ENCODE results near the gene ZPBP.
"Not testable (repeated sequence)": the region's sequence is repeated elsewhere in the genome, so short reads cannot be mapped to it uniquely, and the experiment has no call there.

The ZPBP gene

DNA sequence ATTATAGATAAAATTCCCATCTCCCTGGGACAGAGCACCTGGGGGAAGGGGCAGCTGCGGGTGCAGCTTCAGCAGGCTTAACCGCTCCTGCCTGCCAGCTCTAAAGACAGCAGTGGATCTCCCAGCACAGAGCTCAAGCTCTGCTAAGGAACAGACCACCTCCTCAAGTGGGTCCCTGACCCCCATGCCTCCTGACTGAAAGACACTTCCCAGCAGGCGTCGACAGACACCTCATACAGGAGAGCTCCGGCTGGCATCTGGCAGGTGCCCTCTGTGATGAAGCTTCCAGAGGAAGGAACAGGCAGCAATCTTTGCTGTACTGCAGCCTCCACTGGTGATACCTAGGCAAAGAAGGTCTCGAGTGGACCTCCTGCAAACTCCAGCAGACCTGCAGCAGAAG lies 51.9 kb downstream of the ZPBP start:
- DNase-seq (ENCODE audit: low read depth) = not testable (repeated sequence)

DNA sequence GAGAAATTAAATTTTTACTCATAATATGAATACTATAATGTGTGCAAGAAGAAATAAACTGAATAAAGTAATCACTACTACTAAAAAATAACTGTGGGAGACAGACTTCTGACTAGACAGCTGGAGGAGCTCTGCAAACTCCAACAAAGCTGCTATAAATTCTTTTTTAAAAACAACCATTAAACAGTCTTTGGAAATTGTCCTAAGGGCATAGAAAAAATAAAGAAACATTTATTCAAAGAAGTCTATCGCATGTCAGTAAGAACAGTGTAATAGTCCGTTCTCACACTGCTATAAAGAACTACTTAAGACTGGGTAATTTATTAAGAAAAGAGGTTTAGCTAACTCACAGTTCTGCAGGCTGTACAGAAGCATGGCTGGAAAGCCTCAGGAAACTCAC lies 56.0 kb downstream of the ZPBP start:
- no peak for DNase-seq (ENCODE audit: low read depth)

DNA sequence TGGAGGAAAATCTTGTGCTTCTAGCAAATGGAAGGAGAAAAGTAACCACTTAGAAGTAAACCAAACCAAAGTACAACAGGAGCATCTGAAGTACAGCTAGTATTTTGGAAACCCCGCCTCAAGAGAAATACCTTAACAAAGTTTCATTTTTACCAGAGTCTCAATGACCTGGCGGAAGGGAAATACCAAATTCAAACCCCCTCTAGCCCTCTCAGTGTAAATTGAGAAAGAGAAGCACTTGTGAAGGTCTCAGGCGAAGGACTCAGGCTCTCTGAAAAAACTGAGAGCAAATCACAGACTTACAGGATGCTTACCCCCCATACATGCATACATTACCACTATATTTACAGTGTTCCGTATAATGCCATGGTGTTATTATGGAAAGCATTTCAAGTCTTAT lies 70.1 kb downstream of the ZPBP start:
- DNase-seq (ENCODE audit: low read depth) = no peak

DNA sequence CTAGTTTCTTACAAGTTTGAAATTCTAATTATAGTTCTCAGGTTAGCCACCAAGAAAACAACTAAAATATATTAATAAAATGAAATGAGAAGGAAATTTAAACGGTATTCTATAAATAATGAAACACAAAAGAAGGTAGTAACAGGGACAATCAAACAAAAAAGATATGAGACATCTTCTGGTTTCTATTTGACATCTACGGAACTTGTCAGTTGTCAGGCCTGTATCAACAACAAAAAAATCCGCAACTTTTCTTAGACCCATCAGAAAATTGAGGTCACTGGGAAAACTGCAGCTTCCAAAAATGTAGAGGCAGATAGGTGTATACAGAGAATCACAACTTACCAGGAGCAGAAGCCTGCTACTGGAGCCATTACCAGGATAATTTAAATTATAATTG lies 70.6 kb downstream of the ZPBP start:
- no peak for DNase-seq (ENCODE audit: low read depth)

DNA sequence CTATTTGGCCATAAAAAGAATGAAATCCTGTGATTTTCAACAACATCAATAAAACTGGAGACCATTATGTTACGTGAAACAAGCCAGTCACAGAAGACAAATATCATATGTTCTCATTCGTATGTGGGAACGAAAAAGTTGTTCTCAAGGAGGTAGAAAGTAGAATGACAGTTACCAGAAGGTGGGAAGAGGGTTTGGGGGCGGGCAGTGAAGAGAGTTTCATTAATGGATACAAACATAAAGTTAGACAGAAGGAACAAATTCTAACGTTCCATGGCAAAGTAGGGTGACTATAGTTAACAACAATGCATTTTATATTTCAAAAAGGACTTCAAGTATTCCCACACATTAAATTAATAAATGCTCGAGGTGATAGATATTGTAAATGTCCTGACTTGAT lies 97.4 kb downstream of the ZPBP start:
- no peak for DNase-seq (ENCODE audit: low read depth)

DNA sequence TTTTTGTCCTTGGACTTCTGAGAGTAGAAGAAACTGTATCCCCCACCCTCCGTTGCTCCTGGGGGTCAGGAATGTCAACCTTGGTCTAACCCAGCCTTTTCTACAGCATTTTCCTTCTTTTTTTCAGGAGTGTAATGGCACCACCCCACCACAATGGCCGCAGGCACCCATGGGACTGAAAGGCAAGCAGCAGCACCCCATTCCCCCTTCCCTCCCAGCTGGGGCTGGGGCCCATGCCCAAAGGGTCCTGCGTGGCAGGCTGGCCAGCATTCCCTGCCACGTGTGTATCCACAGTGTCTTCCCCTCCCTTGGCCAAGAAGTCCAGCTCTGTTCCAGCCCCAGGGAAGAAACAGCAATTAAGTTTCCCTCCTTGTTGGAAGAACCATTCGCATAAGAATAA lies 106.9 kb downstream of the ZPBP start:
- no peak for DNase-seq (ENCODE audit: low read depth)

DNA sequence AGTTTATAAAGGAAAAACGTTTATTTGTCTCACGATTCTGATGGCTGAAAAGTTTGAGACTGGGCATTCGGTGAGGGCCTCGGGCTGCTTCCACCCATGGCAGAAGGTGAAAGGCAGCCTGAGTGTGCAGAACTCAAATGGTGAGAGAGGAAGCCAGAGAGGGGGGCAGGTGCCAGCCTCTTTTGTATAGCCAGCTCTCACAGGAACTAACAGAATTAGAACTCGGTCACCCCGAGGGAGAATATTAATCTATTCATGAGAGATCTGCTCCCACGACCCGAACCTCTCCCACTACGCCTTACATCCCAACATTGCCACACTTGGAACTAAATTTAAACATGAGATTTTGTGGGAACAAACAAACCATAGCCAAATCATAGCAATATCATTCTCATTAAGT lies 112.6 kb downstream of the ZPBP start:
- DNase-seq (ENCODE audit: low read depth) = no peak

DNA sequence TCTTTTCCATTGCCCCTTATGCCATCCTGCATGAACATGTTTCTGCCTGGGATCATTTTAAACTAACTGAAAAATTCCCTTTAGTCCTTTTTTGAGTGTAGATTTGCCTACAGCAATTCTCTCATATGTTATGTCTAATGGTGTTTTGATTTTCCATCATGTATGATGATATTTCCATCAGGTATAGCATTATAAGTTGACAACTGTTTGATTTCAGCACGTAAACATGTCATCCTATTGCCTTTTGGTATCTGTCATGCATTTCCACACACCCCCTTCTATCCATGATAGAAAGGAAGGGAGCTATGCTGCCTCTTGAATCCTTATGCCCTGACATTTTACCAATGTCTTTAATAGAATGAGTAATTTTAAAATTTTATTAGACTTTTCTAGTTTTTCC lies 116.8 kb downstream of the ZPBP start:
- no peak for DNase-seq (ENCODE audit: low read depth)

DNA sequence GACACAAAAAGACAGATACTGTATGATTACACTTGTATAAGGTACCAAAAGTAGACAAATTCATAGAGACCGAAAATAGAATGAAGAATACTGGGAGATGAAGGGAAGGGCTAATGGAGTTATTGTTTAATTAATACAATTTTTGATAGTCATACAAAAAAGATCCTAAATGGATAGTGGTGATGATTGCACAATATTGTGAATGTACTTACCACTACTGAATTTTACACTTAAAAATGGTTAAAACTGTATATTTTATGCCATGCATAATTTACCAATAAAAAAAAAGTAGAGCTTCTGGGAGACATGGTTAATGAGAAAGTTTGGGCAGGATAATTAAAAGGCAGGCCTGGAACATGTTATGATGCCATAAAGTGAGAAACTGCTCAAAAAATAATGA lies 119.0 kb downstream of the ZPBP start:
- no peak for DNase-seq (ENCODE audit: low read depth)

DNA sequence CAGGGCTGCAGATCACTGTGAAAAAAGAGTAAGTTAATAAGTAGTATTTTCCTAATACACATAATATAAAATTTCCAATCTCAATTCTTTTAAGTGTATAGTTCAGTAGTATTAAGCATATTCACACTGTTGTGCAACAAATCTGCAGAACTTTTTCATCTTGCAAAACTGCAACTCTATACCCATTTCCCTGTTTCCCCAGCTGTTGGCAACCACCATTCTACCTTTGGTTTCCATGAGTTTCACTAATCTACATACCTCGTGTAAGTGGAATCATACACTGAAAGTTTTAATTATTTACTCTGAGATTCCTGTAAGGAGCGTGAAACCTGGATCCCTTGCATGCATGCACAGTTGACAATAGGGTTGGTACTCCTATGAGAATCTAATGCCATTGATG lies 155.4 kb downstream of the ZPBP start:
- no peak for DNase-seq (ENCODE audit: low read depth)

DNA sequence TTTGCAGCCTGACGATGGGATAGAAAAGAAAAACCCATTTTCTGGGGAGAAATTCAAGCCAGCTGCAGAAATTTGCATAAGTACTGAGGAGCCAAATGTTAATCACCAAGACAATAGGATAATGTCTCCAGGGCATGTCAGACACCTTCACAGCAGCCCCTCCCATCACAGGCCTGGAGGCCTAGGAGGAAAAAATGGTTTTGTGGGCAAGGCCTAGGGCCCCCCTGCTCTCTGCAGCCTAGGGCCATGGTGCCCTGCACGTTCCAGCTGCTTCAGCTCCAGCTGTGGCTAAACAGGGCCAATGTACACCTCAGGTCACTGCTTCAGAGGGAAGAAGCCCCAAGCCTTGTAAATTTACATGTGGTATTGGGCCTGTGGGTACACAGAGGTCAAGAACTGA lies 161.4 kb downstream of the ZPBP start:
- no peak for DNase-seq (ENCODE audit: low read depth)

DNA sequence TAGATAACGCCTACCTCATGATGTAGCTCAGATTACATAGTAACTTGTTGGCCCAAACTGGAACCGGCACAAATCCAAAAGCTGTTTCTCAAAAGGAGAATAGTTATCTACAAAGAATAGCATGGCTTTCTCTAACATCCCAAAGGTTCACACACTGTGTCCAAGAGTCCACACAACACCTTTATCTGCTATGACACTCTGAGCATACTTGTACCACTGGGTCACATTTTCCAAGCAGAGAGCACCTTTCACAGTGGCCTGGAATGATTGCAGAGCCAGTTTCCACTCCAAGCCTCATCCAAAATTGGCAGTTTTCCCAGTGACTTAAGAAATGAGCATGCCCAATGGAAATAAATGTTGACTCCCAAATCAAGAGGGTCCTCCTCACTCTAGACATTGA lies 164.3 kb downstream of the ZPBP start:
- no peak for DNase-seq (ENCODE audit: low read depth)

DNA sequence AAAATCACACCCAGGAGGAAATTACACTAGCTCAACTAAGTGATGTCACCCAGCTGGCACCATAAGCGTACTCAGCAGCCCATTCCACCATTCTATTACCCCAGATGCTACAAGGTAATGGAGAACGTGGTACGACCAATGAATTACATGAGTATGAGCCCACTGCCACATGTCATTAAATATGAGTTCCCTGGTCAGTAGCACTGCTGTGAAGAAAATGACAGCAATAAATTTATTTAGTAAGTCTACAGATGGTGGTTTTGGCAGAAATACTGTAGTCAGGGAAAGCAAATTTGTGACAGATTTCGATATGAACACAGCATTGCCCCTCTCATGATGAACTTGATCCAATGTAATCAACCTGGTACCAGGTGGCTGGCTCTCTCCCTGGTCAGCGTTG lies 165.4 kb downstream of the ZPBP start:
- no peak for DNase-seq (ENCODE audit: low read depth)

DNA sequence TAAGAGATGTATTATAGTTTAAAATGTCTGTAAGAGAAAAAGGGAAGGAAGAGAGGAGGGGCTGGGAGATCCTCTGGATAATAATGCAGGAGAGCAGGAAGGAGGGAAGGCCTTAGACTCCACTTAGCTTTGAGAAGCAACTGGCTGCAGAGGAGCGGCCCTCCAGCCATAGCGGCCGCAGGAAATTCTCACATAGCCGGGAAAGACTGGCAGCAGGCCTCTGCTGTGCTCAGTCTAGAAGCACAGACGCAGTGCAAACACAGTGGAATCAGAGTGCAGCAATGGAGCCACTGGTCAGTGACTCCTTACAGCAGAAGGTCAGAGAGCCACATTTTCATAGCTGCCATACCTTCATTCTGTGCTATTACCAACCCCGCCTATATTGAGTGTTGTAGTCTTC lies 166.3 kb downstream of the ZPBP start:
- no peak for DNase-seq (ENCODE audit: low read depth)

DNA sequence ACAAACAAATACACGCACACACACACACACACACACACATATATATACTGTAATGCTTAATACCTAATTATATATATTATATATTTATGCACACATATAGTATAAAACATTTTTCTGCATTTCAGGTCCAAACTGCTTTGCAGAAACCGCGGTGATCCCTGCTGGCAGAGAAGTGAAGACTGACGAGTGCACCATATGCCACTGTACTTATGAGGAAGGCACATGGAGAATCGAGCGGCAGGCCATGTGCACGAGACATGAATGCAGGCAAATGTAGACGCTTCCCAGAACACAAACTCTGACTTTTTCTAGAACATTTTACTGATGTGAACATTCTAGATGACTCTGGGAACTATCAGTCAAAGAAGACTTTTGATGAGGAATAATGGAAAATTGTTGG lies 181.1 kb downstream of the ZPBP start:
- no peak for DNase-seq (ENCODE audit: low read depth)

DNA sequence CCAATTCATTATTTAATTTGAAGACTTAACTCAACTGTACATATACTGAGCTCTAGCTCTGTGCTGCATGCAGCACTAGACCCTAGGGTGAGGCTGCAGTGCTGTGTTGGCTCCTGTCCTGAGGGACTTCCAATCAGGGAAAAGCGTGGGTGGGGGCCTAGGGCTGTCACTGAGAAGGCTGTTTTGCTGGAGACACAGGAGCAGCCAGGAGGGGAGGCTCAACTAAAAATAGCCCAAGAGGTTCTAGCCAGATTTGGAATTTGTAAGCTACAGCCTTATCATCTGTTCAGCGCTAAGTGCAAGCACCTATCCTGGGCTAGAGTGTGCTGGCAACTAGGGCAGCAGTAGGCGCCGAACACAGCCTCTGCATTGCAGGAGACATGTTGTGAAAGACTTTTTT lies 198.5 kb downstream of the ZPBP start:
- no peak for DNase-seq (ENCODE audit: low read depth)

DNA sequence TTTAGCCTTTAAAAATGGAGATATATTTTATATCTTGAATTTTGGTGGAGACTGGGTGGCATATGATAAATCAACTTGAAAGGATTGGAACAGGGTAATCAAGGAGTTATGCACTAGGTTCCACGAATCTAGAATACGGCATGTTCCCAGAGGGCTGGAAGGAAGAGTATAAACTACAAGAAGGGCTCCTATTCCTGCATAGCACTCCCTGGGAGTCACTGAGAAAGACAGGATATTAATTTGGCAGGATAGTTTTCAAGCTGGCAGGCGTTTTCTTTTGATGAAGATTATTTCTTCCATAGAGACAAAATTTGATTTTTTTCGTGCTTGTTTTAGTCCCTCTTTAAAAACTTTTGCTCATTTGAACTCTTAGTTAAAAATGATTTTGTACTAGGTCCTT lies 199.9 kb downstream of the ZPBP start:
- DNase-seq (ENCODE audit: low read depth) = no peak

DNA sequence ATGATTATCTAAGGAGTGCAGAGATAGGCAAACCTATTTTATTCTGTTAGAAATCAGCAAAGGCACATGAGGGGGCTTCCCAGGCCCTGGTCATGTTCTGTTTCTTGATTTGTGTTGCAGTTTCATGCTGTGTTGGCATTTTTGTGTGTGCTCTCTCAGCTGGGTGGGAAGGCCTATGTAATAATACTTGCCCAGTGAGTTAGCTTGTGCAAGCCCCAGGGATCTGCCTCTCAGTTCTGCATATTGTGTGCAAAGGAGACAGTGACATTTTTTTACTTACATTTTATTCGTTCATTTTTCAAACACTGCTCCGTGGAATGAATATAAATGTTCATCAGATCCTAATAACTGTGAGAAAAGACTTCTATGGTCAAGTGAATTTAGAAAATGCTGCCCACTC lies 200.6 kb downstream of the ZPBP start:
- DNase-seq (ENCODE audit: low read depth) = no peak

Data from stimulated activated CD4-positive, alpha-beta T cell treated with anti-CD3 and anti-CD28 coated beads, Interleukin-2, amount 100 ng/mL, for 4 hours (primary cell).